Measurements from ENCODE around the gene EPAS1. TPM values are rescaled to one million over a fixed set of nuclear protein-coding genes. Genes with fewer than 3 reads are reported as not detected.

EPAS1 gene
- total RNA-seq, 1 donor from 2014 or later, result not detected

DNA sequence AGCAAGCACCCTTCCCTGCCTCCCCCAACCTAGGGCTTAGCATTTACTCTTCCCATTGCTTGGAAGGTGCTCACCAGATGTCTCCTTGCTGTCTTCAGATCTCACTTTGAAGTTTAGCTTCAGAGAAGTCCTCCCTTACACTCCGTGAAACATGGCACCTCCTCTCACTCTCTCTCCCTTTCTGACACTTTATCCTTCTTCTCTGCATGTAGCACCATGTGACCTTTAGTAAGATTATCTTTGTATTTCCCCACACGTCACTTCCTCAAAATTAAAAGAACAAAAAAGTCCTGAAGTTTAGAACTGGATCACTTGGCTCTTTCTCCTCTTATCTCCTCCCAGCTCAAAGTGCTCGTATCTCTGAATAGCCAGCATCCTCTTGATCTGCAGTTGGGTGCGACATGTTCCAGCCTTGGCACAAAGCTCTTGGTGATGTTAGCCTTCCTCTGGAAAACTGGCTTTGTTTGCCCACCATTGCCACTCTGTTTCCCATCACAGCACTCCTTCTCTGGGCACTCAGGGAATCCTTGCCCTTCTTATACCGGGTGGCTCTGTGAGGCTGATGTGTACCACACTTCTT is 40.6 kb upstream of the EPAS1 start:
- TF ChIP-seq, protein P1, sequence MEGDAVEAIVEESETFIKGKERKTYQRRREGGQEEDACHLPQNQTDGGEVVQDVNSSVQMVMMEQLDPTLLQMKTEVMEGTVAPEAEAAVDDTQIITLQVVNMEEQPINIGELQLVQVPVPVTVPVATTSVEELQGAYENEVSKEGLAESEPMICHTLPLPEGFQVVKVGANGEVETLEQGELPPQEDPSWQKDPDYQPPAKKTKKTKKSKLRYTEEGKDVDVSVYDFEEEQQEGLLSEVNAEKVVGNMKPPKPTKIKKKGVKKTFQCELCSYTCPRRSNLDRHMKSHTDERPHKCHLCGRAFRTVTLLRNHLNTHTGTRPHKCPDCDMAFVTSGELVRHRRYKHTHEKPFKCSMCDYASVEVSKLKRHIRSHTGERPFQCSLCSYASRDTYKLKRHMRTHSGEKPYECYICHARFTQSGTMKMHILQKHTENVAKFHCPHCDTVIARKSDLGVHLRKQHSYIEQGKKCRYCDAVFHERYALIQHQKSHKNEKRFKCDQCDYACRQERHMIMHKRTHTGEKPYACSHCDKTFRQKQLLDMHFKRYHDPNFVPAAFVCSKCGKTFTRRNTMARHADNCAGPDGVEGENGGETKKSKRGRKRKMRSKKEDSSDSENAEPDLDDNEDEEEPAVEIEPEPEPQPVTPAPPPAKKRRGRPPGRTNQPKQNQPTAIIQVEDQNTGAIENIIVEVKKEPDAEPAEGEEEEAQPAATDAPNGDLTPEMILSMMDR (IDR thresholded peaks at IDR 0.05; ENCODE audit: partially characterized antibody, unreplicated experiment), result no peak
- peaks cover 10% of the 10 kb centered on the region for H3K4me1 Mint-ChIP-seq (ENCODE audit: low read depth, unreplicated experiment)

DNA sequence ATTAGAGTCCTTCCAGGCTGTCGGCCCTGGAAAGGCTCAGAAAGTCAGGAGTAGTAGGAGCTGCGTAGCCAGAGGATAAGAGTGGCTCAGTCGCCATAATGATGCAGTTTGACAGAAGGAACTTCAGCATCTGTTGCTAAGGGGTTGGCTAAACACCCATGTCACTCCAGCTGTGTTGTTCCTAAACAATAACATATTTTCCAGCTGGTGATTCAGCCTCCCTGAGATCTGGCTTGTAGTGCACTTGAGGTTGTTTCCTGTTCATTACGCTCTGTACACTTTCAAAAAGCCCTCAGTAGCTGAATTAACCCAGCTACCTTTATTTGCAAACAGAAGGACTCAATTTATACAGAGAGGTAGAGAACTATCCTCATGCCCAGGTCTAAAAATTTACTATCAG is 39.7 kb upstream of the EPAS1 start:
- no peaks in the 10 kb centered on the region for H3K9me3 Mint-ChIP-seq (ENCODE audit: unreplicated experiment)
- no peak overlapping the region for H3K4me3 Mint-ChIP-seq (ENCODE audit: unreplicated experiment)

More for the DNA sequence above, 40.6 kb upstream of the EPAS1 start:
- no peaks in the 10 kb centered on the region for H3K9me3 Mint-ChIP-seq (ENCODE audit: unreplicated experiment)
- H3K27me3 Mint-ChIP-seq (ENCODE audit: unreplicated experiment), result no peaks in the 10 kb centered on the region
- DNase-seq, result no peak
- peaks cover 3% of the 10 kb centered on the region for H3K36me3 Mint-ChIP-seq (ENCODE audit: unreplicated experiment)
- no peak overlapping the region for H3K27ac Mint-ChIP-seq (ENCODE audit: unreplicated experiment)
- H3K4me3 Mint-ChIP-seq (ENCODE audit: unreplicated experiment), result no peak overlapping the region

DNA sequence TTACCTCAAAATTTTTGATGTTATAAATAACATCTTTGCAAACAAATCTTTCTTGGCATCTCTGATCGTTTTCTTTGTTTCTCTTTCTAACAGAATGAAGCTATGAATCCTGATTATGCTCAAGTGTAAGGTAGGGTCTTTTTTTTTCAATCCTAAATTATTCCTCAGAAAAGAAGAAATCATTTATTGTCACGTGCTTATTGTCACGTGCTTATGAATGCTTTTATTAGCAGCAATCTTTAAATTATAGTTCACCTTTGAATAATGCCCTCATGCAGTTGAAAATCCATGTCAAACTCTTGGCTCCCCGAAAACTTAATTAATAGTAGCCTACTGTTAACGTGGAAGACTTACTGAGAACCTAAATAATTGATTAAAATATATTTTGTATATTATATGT is 39.2 kb upstream of the EPAS1 start:
- no peaks in the 10 kb centered on the region for H3K27me3 Mint-ChIP-seq (ENCODE audit: unreplicated experiment)
- no peak overlapping the region for H3K4me3 Mint-ChIP-seq (ENCODE audit: unreplicated experiment)

More for the DNA sequence above, 39.7 kb upstream of the EPAS1 start:
- no peak overlapping the region for H3K27ac Mint-ChIP-seq (ENCODE audit: unreplicated experiment)
- peaks cover 7% of the 10 kb centered on the region for H3K4me1 Mint-ChIP-seq (ENCODE audit: low read depth, unreplicated experiment)
- H3K36me3 Mint-ChIP-seq (ENCODE audit: unreplicated experiment), result peaks cover 4% of the 10 kb centered on the region
- TF ChIP-seq, protein P1 (IDR thresholded peaks at IDR 0.05; ENCODE audit: partially characterized antibody, unreplicated experiment), result no peak
- no peaks in the 10 kb centered on the region for H3K27me3 Mint-ChIP-seq (ENCODE audit: unreplicated experiment)
- DNase-seq, result no peak

DNA sequence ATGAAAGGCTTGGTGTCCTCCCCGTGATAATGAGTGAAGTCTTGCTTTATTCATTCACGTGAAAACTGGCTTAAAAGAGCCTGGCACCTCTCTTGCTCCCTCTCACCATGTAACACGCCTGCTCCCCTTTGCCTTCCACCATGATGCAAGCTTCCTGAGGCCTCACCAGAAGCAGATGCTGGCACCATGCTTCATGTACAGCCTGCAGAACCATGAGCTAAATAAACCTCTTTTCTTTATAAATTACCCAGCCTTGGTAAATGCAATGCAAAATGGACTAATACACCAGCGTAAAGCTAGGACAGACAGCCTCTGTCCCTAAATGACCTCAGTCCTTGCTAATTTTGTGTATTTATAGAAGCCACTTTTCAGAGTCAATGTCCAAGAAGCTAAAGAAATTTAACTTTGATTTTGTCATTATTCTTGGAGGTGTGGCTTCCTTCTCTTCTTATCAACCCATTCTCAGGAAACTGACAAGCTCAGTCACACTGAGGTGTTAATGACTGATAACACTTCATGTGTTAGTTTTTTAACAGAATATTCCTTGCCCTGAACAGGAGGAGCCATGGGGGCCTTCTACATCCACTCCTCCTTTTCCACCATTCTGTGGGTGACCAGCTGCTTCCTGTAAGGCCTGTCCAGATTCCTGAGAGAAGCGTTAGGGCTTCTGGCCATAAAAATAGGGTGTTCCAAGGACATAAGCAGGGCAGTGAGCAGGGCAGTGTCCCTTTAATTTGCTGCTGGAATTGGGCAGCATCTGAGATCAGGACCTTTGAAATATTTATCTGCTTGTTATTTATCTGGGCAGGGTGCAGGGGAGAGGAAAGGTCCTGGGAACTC is 38.0 kb upstream of the EPAS1 start:
- peaks cover 4% of the 10 kb centered on the region for H3K36me3 Mint-ChIP-seq (ENCODE audit: unreplicated experiment)
- DNase-seq, result no peak
- H3K27me3 Mint-ChIP-seq (ENCODE audit: unreplicated experiment), result peaks cover 2% of the 10 kb centered on the region
- TF ChIP-seq, protein P1 (IDR thresholded peaks at IDR 0.05; ENCODE audit: partially characterized antibody, unreplicated experiment), result no peak
- no peak overlapping the region for H3K4me3 Mint-ChIP-seq (ENCODE audit: unreplicated experiment)
- no peaks in the 10 kb centered on the region for H3K4me1 Mint-ChIP-seq (ENCODE audit: low read depth, unreplicated experiment)
- peaks cover 2% of the 10 kb centered on the region for H3K9me3 Mint-ChIP-seq (ENCODE audit: unreplicated experiment)
- H3K27ac Mint-ChIP-seq (ENCODE audit: unreplicated experiment), result no peak overlapping the region

More for the DNA sequence above, 39.2 kb upstream of the EPAS1 start:
- no peak for DNase-seq
- Mint-ChIP-seq H3K9me3 (ENCODE audit: unreplicated experiment) (no peaks in the 10 kb centered on the region), H3K36me3 (ENCODE audit: unreplicated experiment) (peaks cover 4% of the 10 kb centered on the region), H3K27ac (ENCODE audit: unreplicated experiment) (no peak overlapping the region), H3K4me1 (ENCODE audit: low read depth, unreplicated experiment) (peaks cover 6% of the 10 kb centered on the region)
- TF ChIP-seq, protein P1 (IDR thresholded peaks at IDR 0.05; ENCODE audit: partially characterized antibody, unreplicated experiment), result no peak

DNA sequence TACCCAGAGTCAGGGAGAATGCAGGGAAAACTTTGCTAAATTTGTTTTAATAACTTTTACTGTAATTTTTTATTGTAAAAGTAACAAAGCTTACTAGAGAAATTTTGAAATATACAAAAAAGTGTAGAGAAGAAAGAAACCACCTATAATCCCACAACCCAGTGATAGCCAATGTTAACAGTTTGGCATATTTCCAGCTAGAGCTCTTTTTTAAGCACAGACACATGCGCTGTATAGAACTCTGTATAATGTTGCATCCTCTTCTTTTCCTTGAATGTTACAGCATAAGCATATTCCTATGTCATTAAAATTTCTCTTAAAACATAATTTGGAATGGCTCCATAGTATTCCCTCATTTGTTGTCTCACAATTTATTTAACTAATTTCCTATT is 37.4 kb upstream of the EPAS1 start:
- no peak for DNase-seq
- Mint-ChIP-seq H3K27ac (ENCODE audit: unreplicated experiment) (no peak overlapping the region), H3K4me3 (ENCODE audit: unreplicated experiment) (no peak overlapping the region), H3K36me3 (ENCODE audit: unreplicated experiment) (peaks cover 4% of the 10 kb centered on the region), H3K27me3 (ENCODE audit: unreplicated experiment) (peaks cover 2% of the 10 kb centered on the region), H3K9me3 (ENCODE audit: unreplicated experiment) (peaks cover 2% of the 10 kb centered on the region), H3K4me1 (ENCODE audit: low read depth, unreplicated experiment) (no peaks in the 10 kb centered on the region)
- TF ChIP-seq, protein P1 (IDR thresholded peaks at IDR 0.05; ENCODE audit: partially characterized antibody, unreplicated experiment), result no peak

Data from glutamatergic neuron (in vitro differentiated cells).